Neural progenitor cell (in vitro differentiated cells): Measurements from ENCODE around the gene CCM2.

Source experiments
- CTCF ChIP-seq: fragments of 200-600 bp; sonication (generic); IDR thresholded peaks from 2 replicates; pipeline ENCODE4 v1.5.1; 2017; ENCODE audit warnings: antibody characterized with exemption, mild to moderate bottlenecking
- EZH2 ChIP-seq: fragments of 200-600 bp; sonication (generic); IDR thresholded peaks from 2 replicates; pipeline ENCODE4 v1.6.1; 2017; ENCODE audit warnings: antibody characterized with exemption, mild to moderate bottlenecking, moderate library complexity

- TF ChIP-seq CTCF (no peak), EZH2 (no peak)
Measured at GRCh38 chr7:44984478-44984758, 15.6 kb upstream of the CCM2 start.
